ENCODE measurements around the gene CAMK1D.

CAMK1D gene

DNA sequence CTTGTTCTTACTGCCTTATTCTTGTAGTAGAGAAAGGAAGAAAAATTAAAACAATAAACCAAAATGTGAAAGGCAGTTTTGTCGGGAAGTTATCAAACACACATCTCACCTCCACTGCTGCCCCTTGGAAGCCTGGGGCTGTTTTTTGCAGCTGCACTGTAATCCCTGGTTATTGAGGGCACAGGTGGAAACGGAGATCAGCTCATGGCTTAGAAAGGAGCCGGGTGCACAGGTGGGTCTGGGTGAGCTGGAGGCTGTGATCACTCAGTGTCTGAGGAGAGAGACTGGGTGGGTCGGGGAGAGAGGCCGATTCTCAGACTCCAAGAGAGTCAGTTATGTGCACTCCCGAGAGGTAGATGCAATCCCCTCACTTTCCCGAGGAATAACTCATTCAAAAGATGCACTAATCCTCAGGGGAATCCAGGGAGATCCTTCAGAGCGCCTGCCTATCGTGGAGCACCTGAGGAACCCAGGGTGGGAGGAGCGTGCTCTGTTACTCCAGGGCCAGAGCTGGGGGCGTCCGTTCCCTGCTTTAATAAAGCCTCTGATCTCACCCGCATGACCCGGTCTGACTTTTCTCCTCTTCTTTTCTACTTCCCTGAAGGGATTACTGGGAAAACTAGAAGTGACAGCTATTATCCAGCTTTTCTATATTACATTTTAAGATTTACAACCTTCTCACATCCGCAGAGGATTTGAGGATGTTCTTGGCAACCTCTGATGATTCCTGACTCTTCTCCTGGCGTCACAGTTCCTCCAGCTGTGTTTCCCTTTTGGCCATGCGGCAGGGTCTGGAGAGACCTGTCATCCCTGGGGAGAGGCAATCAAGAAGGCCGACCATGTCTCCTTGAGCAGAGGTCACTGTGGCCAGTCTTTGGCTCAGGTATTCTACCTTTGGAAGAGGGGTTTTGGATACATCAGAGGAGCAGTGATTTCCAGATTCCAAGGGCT lies 82.1 kb downstream of the CAMK1D start:
- no peak for TF ChIP-seq CTCF (IDR thresholded peaks at IDR 0.05)

DNA sequence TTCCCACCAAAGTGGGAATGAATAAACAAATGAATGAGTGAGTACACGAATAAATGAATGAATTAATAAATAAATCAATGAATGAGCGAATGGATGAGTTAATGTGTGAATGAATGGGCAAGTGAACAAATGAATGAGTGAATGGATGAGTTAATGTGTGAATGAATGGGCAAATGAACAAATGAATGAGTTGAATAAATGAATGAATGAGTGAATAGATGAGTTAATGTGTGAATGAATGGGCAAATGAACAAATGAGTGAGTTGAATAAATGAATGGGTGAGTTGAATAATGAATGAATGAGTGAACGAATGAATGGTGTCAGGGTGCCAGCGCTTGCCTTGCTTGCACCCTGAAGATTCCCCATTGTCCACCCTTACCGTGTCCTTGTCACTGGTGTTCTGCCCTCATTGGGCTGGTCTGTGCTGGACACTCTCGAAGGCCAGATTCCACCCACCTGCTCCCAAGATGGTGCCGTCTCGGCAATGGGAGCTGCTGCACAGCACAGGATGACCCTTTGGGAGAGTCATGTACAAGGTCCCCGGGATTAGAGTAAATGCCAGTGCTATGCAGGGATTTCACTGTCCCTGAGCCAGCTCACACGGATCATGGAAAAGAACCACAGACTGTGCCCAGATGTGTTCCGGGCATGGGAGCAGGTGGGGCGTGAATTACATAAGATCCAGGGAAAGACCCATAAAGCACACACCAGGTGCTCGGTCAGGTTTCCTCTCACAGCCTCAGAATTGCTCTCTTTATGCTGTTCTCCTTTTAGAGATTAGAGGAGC lies 83.2 kb downstream of the CAMK1D start:
- TF ChIP-seq CTCF (IDR thresholded peaks at IDR 0.05): no peak

- no peak for TF ChIP-seq CTCF (IDR thresholded peaks at IDR 0.05)
These were observed 84.9 kb downstream of the CAMK1D start for GRCh38 chr10:12434277-12434676.

DNA sequence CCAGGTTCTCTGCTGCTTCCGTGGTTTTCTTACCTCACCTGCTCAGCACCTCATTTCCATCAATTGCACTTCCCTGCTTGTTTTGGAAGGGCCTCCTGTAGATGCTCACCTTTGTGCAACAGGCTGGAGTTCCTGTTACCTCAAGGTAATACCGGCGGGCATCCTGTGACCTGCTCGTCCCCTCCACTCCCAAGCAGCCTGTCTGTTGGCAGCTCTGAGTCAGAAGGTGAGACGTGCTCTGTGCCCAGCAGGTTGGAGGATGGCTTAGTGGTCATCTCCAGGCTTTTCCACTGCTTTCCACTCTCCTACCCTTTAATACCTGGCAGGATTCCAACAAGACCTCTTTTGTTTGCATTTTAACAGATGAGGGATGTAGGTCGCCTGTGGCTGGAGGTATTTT lies 86.0 kb downstream of the CAMK1D start:
- no peak for TF ChIP-seq CTCF (IDR thresholded peaks at IDR 0.05)

GRCh38 chr10:12438919-12439692 lies 89.8 kb downstream of the CAMK1D start:
- no peak for TF ChIP-seq CTCF (IDR thresholded peaks at IDR 0.05)

- no peak for TF ChIP-seq CTCF (IDR thresholded peaks at IDR 0.05)
These were observed 93.7 kb downstream of the CAMK1D start for GRCh38 chr10:12443026-12443425.
